ENCODE results near the gene PSRC1. TPM values are rescaled to one million over a fixed set of nuclear protein-coding genes. Genes with fewer than 3 reads are reported as not detected.
A peak's percentile ranks its signal among the peaks of the same experiment; 100 is the strongest.

Gene PSRC1
- total and polyA plus RNA-seq, 12 donors: 0.34 to 2.9 (median 0.73) TPM

GRCh38 chr1:109248797-109249629 is 33.9 kb downstream of the PSRC1 start, which contains the start of gene CELSR2:
Gene CELSR2 (plus strand): TSS chr1:109249539. CDS start chr1:109250080, 541 bp downstream.
- 14 to 15% methylated on average over 49 of the region's 49 CpGs for WGBS, 2 donors
- H3K27ac ChIP-seq: no peak within 1 kb of the TSS
- H3K4me1 ChIP-seq: peaks cover 6 to 23% (median 13%) of the 10 kb centered on the region in 9 donors
- ATAC-seq (peak; percentile 43 to 72 (median 66)), DNase-seq (peak in 1 of 2 donors; percentile 68)
- H3K36me3 ChIP-seq: no peaks in the 10 kb centered on the region
- no peaks in the 10 kb centered on the region for H3K9me3 ChIP-seq
- TF ChIP-seq, protein P1, sequence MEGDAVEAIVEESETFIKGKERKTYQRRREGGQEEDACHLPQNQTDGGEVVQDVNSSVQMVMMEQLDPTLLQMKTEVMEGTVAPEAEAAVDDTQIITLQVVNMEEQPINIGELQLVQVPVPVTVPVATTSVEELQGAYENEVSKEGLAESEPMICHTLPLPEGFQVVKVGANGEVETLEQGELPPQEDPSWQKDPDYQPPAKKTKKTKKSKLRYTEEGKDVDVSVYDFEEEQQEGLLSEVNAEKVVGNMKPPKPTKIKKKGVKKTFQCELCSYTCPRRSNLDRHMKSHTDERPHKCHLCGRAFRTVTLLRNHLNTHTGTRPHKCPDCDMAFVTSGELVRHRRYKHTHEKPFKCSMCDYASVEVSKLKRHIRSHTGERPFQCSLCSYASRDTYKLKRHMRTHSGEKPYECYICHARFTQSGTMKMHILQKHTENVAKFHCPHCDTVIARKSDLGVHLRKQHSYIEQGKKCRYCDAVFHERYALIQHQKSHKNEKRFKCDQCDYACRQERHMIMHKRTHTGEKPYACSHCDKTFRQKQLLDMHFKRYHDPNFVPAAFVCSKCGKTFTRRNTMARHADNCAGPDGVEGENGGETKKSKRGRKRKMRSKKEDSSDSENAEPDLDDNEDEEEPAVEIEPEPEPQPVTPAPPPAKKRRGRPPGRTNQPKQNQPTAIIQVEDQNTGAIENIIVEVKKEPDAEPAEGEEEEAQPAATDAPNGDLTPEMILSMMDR (IDR thresholded peaks at IDR 0.05): no peak
- intact Hi-C loops (cut with DNase I): no loop called here
- peaks cover 0 to 27% (median 8%) of the 10 kb centered on the region in 7 donors for H3K27me3 ChIP-seq
- peak within 1 kb of the TSS in 9 of 10 donors; percentile 44 to 77 (median 57) for H3K4me3 ChIP-seq

DNA sequence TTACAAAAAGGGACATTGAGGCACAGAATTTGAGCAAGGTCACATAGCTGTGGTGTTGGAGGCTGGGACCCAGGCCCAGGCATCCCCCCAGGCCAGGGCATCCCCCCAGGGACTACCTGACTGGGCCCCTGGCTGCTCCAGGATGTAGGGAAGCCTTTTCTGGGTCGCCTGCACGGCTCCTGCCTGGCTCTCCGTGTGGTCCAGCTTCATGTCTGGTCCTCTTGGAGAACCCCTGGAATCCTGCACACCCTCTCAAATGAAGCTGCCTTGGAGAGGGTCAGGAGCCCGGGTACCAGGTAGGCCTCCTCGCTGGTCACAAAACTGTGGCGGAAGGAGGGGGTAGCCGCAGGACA is 34.5 kb downstream of the PSRC1 start:
- DNase-seq (no peak), ATAC-seq (no peak)
- 96 to 97% methylated on average over 7 of the region's 7 CpGs for WGBS, 2 donors
- Histone ChIP-seq H3K27ac (no peak overlapping the region), H3K27me3 (peaks cover 0 to 27% (median 9%) of the 10 kb centered on the region in 7 donors), H3K4me3 (no peak overlapping the region), H3K36me3 (no peaks in the 10 kb centered on the region), H3K4me1 (peaks cover 0 to 17% (median 7%) of the 10 kb centered on the region in 9 donors), H3K9me3 (no peaks in the 10 kb centered on the region)
- intact Hi-C loops (cut with DNase I): no loop called here
- TF ChIP-seq, protein P1 (IDR thresholded peaks at IDR 0.05): no peak

GRCh38 chr1:109247401-109248365 is 35.3 kb downstream of the PSRC1 start:
- TF ChIP-seq, protein P1 (IDR thresholded peaks at IDR 0.05): no peak
- DNase-seq: no peak
- intact Hi-C loops (cut with DNase I): no loop called here
- Histone ChIP-seq H3K4me1 (peaks cover 0 to 13% (median 5%) of the 10 kb centered on the region in 9 donors), H3K27me3 (peaks cover 0 to 27% (median 9%) of the 10 kb centered on the region in 7 donors), H3K27ac (no peak overlapping the region), H3K4me3 (no peak overlapping the region), H3K36me3 (no peaks in the 10 kb centered on the region), H3K9me3 (no peaks in the 10 kb centered on the region)
- ATAC-seq: no peak
- 87 to 91% methylated on average over 8 of the region's 8 CpGs for WGBS, 2 donors

DNA sequence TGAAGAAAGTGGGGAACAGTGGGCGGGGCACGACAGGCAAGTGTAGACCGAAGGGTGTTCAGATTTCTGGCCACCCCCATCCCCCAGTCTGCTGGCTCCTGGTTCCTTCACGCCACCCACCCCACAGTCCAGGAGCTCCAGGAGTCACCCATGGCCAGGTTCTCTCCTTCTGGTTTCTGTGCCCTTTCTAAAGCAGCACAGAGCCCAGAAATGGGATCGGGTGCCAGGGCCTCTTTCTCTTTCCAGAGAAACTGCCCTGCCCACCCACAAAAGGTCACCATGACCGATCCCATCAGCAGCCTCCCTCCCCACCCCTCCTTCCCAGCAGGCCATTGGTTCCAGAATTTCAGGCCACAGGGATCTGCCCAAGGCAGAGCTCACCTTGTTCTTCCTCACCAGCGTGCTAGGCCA is 36.8 kb downstream of the PSRC1 start:
- WGBS, 2 donors: 87 to 92% methylated on average over 7 of the region's 7 CpGs
- TF ChIP-seq, protein P1 (IDR thresholded peaks at IDR 0.05): no peak
- peaks cover 0 to 36% (median 9%) of the 10 kb centered on the region in 7 donors for H3K27me3 ChIP-seq

More for the DNA sequence above, 36.8 kb downstream of the PSRC1 start:
- ATAC-seq (no peak), DNase-seq (no peak)
- intact Hi-C loops (cut with DNase I): no loop called here
- H3K9me3 ChIP-seq: no peaks in the 10 kb centered on the region
- no peak overlapping the region for H3K27ac ChIP-seq
- H3K4me3 ChIP-seq: no peak overlapping the region
- peaks cover 2 to 25% (median 18%) of the 10 kb centered on the region in 9 donors for H3K4me1 ChIP-seq
- no peaks in the 10 kb centered on the region for H3K36me3 ChIP-seq

Measured in heart right ventricle (tissue), 16 donors.